Neural cell (in vitro differentiated cells): ENCODE measurements around the gene SPAG16. TPM values are rescaled to one million over a fixed set of nuclear protein-coding genes. Genes with fewer than 3 reads are reported as not detected.

Experiments used
- H2AFZ ChIP-seq: fragments of 200-600, 300-800 bp; sonication (generic), shearing (Covaris generic); 2 replicates; pipeline ENCODE4 v1.6.0; 2014; ENCODE audit warnings: low read depth, mild to moderate bottlenecking, antibody characterized with exemption, low read length, moderate library complexity
- H3F3A ChIP-seq: fragments of 200-600 bp; shearing (Covaris generic); 2 replicates; pipeline ENCODE4 v1.6.1; 2016; ENCODE audit warnings: mild to moderate bottlenecking, moderate library complexity, mixed read lengths, antibody characterized with exemption, low read length; ENCODE audit not compliant: insufficient read depth, poor library complexity, severe bottlenecking
- H3K27ac ChIP-seq: fragments of 200-600, 300-800 bp; sonication (generic), shearing (Covaris generic); 2 replicates; pipeline ENCODE4 v1.5.1; 2014; ENCODE audit warnings: mild to moderate bottlenecking, low read length, moderate library complexity
- H3K27me3 ChIP-seq: fragments of 300-800, 200-600 bp; sonication (generic), shearing (Covaris generic); 2 replicates; pipeline ENCODE4 v1.6.0; 2014; ENCODE audit warnings: mild to moderate bottlenecking, low read depth, low read length, moderate library complexity; ENCODE audit not compliant: insufficient read depth
- H3K36me3 ChIP-seq: fragments of 300-800, 200-600 bp; sonication (generic), shearing (Covaris generic); 2 replicates; pipeline ENCODE4 v1.5.1; 2014; ENCODE audit warnings: mild to moderate bottlenecking, antibody characterized with exemption, low read length, moderate library complexity; ENCODE audit not compliant: insufficient read depth
- H3K4me2 ChIP-seq: fragments of 300-800, 200-600 bp; sonication (generic), shearing (Covaris generic); 2 replicates; pipeline ENCODE4 v1.6.0; 2014; ENCODE audit warnings: mild to moderate bottlenecking, low read length
- H3K4me3 ChIP-seq: fragments of 300-800, 200-600 bp; sonication (generic), shearing (Covaris generic); 2 replicates; pipeline ENCODE4 v1.5.1; 2014; ENCODE audit warnings: mild to moderate bottlenecking, low read length, moderate library complexity
- H3K79me2 ChIP-seq: fragments of 200-600 bp; shearing (Covaris generic); replicated peaks from 2 replicates; pipeline ENCODE4 v1.6.0; 2014; ENCODE audit warnings: mild to moderate bottlenecking, low read length, moderate library complexity; ENCODE audit not compliant: insufficient read depth
- H3K9ac ChIP-seq: fragments of 300-800, 200-600 bp; sonication (generic), shearing (Covaris generic); 2 replicates; pipeline ENCODE4 v1.6.1; 2016; ENCODE audit warnings: mild to moderate bottlenecking, low read length, mixed read lengths
- H3K9me2 ChIP-seq: fragments of 200-600 bp; shearing (Covaris generic); 2 replicates; pipeline ENCODE4 v1.6.1; 2016; ENCODE audit warnings: mild to moderate bottlenecking, low read length, mixed read lengths; ENCODE audit not compliant: insufficient read depth
- H3K9me3 ChIP-seq: fragments of 200-600, 300-800 bp; sonication (generic), shearing (Covaris generic); 2 replicates; pipeline ENCODE4 v1.6.1; 2016; ENCODE audit warnings: mild to moderate bottlenecking, mixed run types, low read length, moderate library complexity, mixed read lengths
- H4K20me1 ChIP-seq: fragments of 200-600 bp; shearing (Covaris generic); 2 replicates; pipeline ENCODE4 v1.6.1; 2016; ENCODE audit warnings: mild to moderate bottlenecking, mixed run types; ENCODE audit not compliant: insufficient read depth
- CTCF ChIP-seq: fragments of 450-650 bp; IDR thresholded peaks from 2 replicates; pipeline ENCODE4 v1.5.1; 2014; ENCODE audit warnings: antibody characterized with exemption, mild to moderate bottlenecking, moderate library complexity; ENCODE audit not compliant: poor library complexity, severe bottlenecking
- EP300 ChIP-seq: fragments of 450-650 bp; conservative IDR thresholded peaks from 2 replicates; pipeline ENCODE4 v1.6.1; 2014; ENCODE audit warnings: antibody characterized with exemption, mild to moderate bottlenecking, moderate library complexity; ENCODE audit not compliant: poor library complexity, severe bottlenecking
- EZH2 ChIP-seq: fragments of 200-600, 300-800 bp; shearing (Covaris generic), sonication (generic); IDR thresholded peaks from 2 replicates; pipeline ENCODE4 v1.6.1; 2014; ENCODE audit warnings: antibody characterized with exemption, low read length, borderline replicate concordance, mild to moderate bottlenecking; ENCODE audit not compliant: insufficient read depth, poor library complexity, severe bottlenecking
- MXI1 ChIP-seq: fragments of 450-650 bp; conservative IDR thresholded peaks from 2 replicates; pipeline ENCODE4 v1.6.1; 2014; ENCODE audit warnings: antibody characterized with exemption, mild to moderate bottlenecking; ENCODE audit not compliant: poor library complexity, severe bottlenecking
- POLR2AphosphoS5 ChIP-seq: IDR thresholded peaks from 2 replicates; pipeline ENCODE4 v1.6.1; 2012
- RAD21 ChIP-seq: fragments of 450-650 bp; conservative IDR thresholded peaks from 2 replicates; pipeline ENCODE4 v1.6.1; 2014; ENCODE audit warnings: antibody characterized with exemption, mild to moderate bottlenecking, moderate library complexity
- REST ChIP-seq: IDR thresholded peaks from 2 replicates; pipeline ENCODE4 v1.6.1; 2012; ENCODE audit warnings: borderline replicate concordance
- SMC3 ChIP-seq: fragments of 450-650 bp; conservative IDR thresholded peaks from 2 replicates; pipeline ENCODE4 v1.6.1; 2014; ENCODE audit warnings: antibody characterized with exemption, mild to moderate bottlenecking, moderate library complexity; ENCODE audit not compliant: poor library complexity
- TAF1 ChIP-seq: IDR thresholded peaks from 2 replicates; pipeline ENCODE4 v1.6.1; 2012; ENCODE audit warnings: low read depth
- polyA plus RNA-seq: library from polyadenylated mRNA; depleted of rRNA; stranded (reverse); fragments of >200 nt; gene quantifications from 2 replicates; pipeline ENCODE4 v1.2.3, GENCODE V29; 2014

SPAG16 gene
- polyA plus RNA-seq, 1 donor from 2014 or later = 75.4 TPM

GRCh38 chr2:213818436-213818835 is 534.2 kb downstream of the SPAG16 start:
- Histone ChIP-seq H3K27ac (no peak overlapping the region), H3K9ac (no peak overlapping the region), H3K79me2 (no peaks in the 10 kb centered on the region), H3K4me3 (no peak overlapping the region), H3F3A (no peaks in the 10 kb centered on the region), H2AFZ (no peak overlapping the region), H3K9me3 (no peaks in the 10 kb centered on the region), H3K27me3 (no peaks in the 10 kb centered on the region), H3K9me2 (no peaks in the 10 kb centered on the region), H3K4me2 (no peak overlapping the region), H3K36me3 (no peaks in the 10 kb centered on the region), H4K20me1 (no peaks in the 10 kb centered on the region)
- TF ChIP-seq MXI1 = no peak

- no peaks in the 10 kb centered on the region for H3K36me3 ChIP-seq
- H4K20me1 ChIP-seq = no peaks in the 10 kb centered on the region
- H3K79me2 ChIP-seq = no peaks in the 10 kb centered on the region
- H3K4me2 ChIP-seq = no peak overlapping the region
- no peaks in the 10 kb centered on the region for H3F3A ChIP-seq
- H3K27ac ChIP-seq = no peak overlapping the region
- no peak overlapping the region for H2AFZ ChIP-seq
- H3K4me3 ChIP-seq = no peak overlapping the region
- TF ChIP-seq EZH2 (no peak), POLR2AphosphoS5 (no peak), RAD21 (no peak), TAF1 (no peak), EP300 (no peak), SMC3 (no peak), REST (no peak), MXI1 (no peak)
- no peak overlapping the region for H3K9ac ChIP-seq
- no peaks in the 10 kb centered on the region for H3K27me3 ChIP-seq
- no peaks in the 10 kb centered on the region for H3K9me2 ChIP-seq
- no peaks in the 10 kb centered on the region for H3K9me3 ChIP-seq
These were observed 550.1 kb downstream of the SPAG16 start for GRCh38 chr2:213834331-213834730.

GRCh38 chr2:213834746-213835145 is 550.5 kb downstream of the SPAG16 start:
- Histone ChIP-seq H3K9ac (no peak overlapping the region), H3F3A (no peaks in the 10 kb centered on the region), H4K20me1 (no peaks in the 10 kb centered on the region), H3K4me2 (no peak overlapping the region), H3K4me3 (no peak overlapping the region), H3K9me3 (no peaks in the 10 kb centered on the region), H3K27ac (no peak overlapping the region), H3K27me3 (no peaks in the 10 kb centered on the region), H2AFZ (no peak overlapping the region), H3K9me2 (no peaks in the 10 kb centered on the region), H3K36me3 (no peaks in the 10 kb centered on the region), H3K79me2 (no peaks in the 10 kb centered on the region)
- TF ChIP-seq EP300 = no peak
- no peak for TF ChIP-seq CTCF
- no peak for TF ChIP-seq SMC3
- TF ChIP-seq MXI1 = no peak
- TF ChIP-seq RAD21 = no peak
- TF ChIP-seq EZH2 = no peak
- TF ChIP-seq REST = no peak
- no peak for TF ChIP-seq POLR2AphosphoS5
